GM18505 (cell line): ENCODE data around the gene SMTNL1.
"Not testable (repeated sequence)": the region's sequence is repeated elsewhere in the genome, so short reads cannot be mapped to it uniquely, and the experiment has no call there.

Experiments
- ATAC-seq: cut with Tn5 transposase; IDR thresholded peaks from one replicate; pipeline ENCODE4 v1.9.1; 2021; ENCODE audit not compliant: unreplicated experiment
- POLR2A ChIP-seq: IDR thresholded peaks from 4 replicates; pipeline ENCODE4 v1.6.1; 2011; ENCODE audit warnings: borderline replicate concordance; ENCODE audit not compliant: insufficient read depth, insufficient read length; ENCODE audit errors: extremely low read depth

SMTNL1 gene

GRCh38 chr11:57514538-57515331 lies 22.7 kb upstream of the SMTNL1 start:
- peak; percentile 16 for TF ChIP-seq POLR2A
- ATAC-seq: peak; percentile 37

- peak; percentile 45 for TF ChIP-seq POLR2A
- peak; percentile 32 for ATAC-seq
Observed at GRCh38 chr11:57515332-57516060, 21.9 kb upstream of the SMTNL1 start, which contains the start of gene SLC43A1. Gene SLC43A1 (minus strand): TSS chr11:57515702. CDS start chr11:57514111, 1,591 bp downstream.

GRCh38 chr11:57516061-57516443 lies 21.3 kb upstream of the SMTNL1 start:
- no peak for TF ChIP-seq POLR2A
- no peak for ATAC-seq

GRCh38 chr11:57521116-57521515 lies 16.3 kb upstream of the SMTNL1 start:
- no peak for ATAC-seq
- no peak for TF ChIP-seq POLR2A

GRCh38 chr11:57523419-57523818 lies 14.0 kb upstream of the SMTNL1 start:
- TF ChIP-seq POLR2A: no peak
- ATAC-seq: no peak

GRCh38 chr11:57527056-57527631 lies 10.3 kb upstream of the SMTNL1 start:
- no peak for ATAC-seq
- TF ChIP-seq POLR2A: no peak

GRCh38 chr11:57529012-57529411 lies 8.4 kb upstream of the SMTNL1 start:
- no peak for ATAC-seq
- TF ChIP-seq POLR2A: no peak

GRCh38 chr11:57530215-57530595 lies 7.2 kb upstream of the SMTNL1 start:
- peak; percentile 3 for ATAC-seq
- no peak for TF ChIP-seq POLR2A

GRCh38 chr11:57530596-57531507 lies 6.5 kb upstream of the SMTNL1 start, which contains the start of gene TIMM10:
Gene TIMM10 (minus strand): TSS chr11:57530754. CDS start chr11:57530189, 565 bp downstream.
- peak; percentile 71 for TF ChIP-seq POLR2A
- peak; percentile 98 for ATAC-seq

GRCh38 chr11:57534449-57534848 lies 2.9 kb upstream of the SMTNL1 start:
- not testable (repeated sequence) for ATAC-seq

GRCh38 chr11:57539342-57539741 lies 1.9 kb downstream of the SMTNL1 start:
- no peak for TF ChIP-seq POLR2A
- ATAC-seq: no peak

GRCh38 chr11:57541169-57541568 lies 3.8 kb downstream of the SMTNL1 start:
- no peak for TF ChIP-seq POLR2A
- no peak for ATAC-seq

GRCh38 chr11:57542582-57542981 lies 5.2 kb downstream of the SMTNL1 start:
- TF ChIP-seq POLR2A: no peak
- no peak for ATAC-seq

- ATAC-seq: no peak
- no peak for TF ChIP-seq POLR2A
Observed at GRCh38 chr11:57543593-57543992, 6.2 kb downstream of the SMTNL1 start.

GRCh38 chr11:57544566-57544965 lies 7.2 kb downstream of the SMTNL1 start:
- ATAC-seq: no peak
- no peak for TF ChIP-seq POLR2A
